B cell (primary cell): ENCODE results near the gene LRRC45.

Experiments
- CTCF ChIP-seq: fragments of 200-600 bp; IDR thresholded peaks from one replicate; pipeline ENCODE4 v1.8.0; 2022; ENCODE audit warnings: antibody characterized with exemption, mild to moderate bottlenecking
- EZH2 ChIP-seq: IDR thresholded peaks from 2 replicates; pipeline ENCODE4 v1.6.1; 2012; ENCODE audit warnings: borderline replicate concordance, low read depth, mild to moderate bottlenecking, moderate library complexity, low read length; ENCODE audit not compliant: insufficient read depth, poor library complexity, severe bottlenecking

DNA sequence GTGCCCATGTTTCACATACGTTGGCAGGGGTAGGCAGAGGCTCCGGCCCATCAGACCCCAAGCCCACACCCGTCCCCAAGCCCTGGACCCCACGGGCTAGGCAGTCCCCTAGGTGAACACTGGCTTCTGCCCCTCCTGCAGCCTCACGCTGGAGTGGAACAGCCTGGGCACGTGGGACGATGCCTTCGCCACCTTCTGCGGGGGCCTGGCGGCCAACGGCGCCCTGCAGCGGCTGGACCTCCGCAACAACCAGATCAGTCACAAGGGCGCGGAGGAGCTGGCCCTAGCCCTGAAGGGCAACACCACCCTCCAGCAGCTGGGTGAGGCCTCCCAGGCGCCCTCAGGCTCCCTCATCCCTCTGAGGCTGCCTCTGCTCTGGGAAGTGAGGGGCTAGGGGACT lies 1.8 kb downstream of the LRRC45 start:
- no peak for TF ChIP-seq EZH2
- no peak for TF ChIP-seq CTCF
